GM18498 (cell line): ENCODE results near the gene GRIP2.

Experiments used
- ATAC-seq: cut with Tn5 transposase; IDR thresholded peaks from one replicate; pipeline ENCODE4 v1.9.1; 2021; ENCODE audit warnings: mild to moderate bottlenecking, moderate library complexity; ENCODE audit not compliant: unreplicated experiment

Gene GRIP2

DNA sequence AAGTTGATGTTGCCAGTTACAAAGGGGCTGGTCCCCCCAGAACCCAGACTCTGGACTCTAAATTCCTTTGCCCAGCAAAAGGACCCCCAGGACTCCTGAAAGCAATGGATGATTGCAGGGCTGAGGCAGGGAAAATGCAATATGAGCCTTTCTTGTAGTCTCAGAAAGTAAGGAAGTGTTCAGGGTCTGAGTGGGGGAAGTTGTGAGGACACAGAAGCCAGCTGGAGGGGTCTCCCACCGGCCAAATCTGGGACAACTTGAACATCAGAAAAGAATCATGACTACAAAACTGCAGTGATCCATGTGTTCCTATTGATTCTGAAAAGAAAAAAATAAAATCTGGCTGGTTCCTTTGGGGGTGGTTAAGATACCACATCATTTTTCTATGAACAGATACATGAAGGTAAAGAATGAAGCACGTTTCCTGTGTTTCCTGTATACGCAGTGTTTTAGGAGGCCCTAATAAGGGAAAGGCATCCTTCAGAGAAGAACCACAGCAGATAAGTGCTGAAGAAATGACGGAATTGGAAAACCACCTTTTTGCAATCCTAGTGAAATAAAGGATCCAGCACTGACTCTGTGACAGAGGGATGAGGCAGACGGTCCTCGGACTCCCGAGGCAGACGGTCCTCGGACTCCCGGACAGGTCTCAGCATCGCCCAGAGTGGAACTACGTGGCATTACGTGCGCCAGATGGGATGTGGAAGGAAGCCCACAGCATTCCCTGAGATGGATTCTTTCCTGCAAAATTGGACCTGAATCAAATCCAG is 22.2 kb upstream of the GRIP2 start:
- no peak for ATAC-seq

DNA sequence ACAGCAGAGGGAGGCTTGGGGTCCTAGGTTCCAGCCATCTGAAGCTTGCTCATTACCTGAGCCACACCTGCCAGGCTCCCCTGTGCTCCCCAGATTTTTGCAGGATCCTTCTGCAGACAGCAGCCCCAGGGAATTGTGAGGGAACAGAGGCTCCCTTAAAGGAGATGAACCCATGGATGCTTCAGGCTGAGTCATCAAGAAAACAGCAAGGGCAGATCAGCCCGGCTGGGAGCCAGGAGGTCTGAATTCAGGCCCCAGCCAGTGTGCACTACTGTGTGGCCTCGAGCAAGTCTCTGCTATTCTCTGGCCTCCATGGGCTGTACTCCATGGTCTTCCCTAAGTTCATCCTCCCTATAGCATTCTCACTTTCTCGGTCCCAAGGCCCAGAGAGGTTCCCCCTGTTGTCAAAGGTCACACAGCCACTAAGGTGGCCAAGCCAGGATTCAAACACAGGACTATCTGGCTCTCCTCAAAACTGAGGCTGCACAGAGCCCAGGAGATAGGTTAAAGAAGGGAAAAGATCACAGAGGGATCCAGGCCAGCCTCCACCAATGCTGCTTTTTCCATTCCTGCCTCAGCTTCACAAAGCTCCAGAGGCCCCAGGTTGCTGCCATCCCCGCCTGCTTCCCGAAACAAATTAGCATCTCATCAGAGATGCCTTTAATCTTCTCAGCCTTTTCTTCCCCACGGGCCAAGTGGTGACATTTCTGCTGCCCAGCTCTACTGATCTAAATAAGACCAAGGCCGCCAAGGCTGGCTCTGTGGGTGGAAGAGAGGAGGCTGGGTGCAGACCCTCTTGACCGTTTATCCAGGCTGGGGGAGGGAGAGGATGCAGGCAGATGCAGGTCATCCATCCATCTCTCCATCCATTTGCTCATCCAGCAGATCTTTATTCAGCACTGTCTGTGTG is 21.2 kb upstream of the GRIP2 start:
- no peak for ATAC-seq

DNA sequence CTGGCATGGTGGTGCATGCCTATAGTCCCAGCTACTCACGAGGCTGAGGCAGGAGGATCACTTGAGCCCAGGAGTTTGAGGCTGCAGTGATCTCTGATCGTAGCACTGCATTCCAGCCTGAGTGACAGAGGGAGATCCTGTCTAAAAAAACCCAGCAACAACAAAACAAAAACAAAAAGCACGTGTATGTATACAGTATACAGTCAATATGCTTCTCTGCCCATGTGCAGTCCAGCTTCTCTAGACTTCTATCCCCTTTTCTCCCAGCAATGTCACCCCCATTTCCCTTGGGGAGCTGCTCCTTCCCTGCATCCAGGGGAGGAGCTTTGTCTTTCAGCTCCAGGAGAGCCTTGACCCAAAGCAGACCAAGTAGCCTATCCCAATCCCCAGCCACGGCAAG is 20.0 kb upstream of the GRIP2 start:
- ATAC-seq: no peak

DNA sequence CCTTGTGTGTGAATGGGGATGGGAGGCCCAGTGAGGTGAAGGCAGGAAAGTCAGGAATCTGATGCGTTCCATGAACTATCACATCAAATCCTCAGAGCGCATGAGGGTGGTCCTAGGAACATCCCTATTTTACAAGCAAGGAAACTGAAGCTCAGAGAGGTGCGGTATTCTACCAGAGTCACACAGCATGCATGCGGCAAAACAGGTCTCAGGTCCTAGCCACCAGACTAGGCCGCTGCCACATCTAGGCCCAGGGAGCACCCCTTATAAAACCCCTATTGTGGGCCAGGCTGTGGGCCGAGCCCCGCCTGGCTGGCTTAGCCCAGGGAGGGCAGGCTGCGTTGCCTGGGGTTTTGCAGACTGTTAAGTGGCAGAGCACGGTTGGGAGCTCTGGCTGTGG is 17.9 kb upstream of the GRIP2 start:
- ATAC-seq: no peak

DNA sequence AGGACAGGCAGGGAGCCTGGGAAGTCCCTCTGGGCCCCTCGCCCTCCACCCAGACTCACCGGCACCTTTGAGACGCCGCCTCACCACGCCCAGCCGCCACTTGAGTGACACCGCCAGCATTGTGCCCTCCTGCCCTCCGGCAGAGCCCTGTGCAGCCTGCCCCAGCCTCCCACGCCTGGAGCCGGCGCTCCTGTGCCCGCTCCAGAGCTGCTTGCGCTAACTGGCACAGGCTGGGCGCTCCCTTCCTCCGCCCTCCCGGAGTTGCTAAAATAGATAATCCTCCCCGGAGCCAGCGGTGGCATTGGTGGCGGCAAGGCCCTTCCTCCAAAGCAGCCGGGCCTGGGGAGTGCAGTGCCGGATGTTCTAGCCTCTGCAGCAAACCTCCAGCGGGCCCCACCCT is 15.7 kb upstream of the GRIP2 start:
- ATAC-seq: no peak

DNA sequence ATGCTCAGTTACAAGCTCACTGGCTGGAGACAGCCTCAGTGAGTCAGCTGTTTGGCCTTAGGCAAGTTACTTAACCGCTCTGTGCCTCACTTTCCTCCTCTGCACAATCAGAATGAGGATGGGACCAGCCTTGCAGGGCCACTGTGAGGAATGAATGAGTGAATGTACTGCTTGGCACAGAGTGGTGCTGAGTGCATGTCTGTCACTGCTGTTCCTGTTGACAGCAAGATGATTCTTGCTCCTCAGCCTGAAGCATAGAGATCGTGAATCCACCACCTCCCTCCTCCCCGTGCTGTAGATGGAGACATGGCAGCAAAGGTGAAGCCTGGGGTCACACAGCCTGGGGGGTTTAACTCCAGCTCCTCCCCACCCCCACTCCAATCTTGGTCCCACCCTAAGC is 14.6 kb upstream of the GRIP2 start:
- ATAC-seq: no peak

DNA sequence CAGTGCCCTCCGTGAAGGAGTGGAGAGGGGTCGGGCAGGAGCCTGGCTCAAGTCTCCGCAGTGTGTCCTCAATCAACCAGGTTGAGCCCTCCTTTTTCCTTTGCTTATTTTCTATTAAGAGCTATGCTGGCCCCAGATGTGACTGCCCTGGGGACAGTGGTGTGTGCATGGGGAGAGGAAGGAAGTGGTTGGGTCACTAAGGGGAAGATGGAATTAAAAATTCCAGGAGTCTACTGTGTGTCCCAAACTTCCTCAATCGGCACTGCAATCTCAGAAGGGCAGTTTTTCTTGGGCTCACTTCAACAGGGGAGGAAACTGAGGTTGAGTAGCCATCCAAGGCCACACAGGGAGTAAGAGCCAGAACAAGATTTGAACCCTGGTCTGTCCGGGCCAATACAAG is 13.7 kb upstream of the GRIP2 start:
- no peak for ATAC-seq

DNA sequence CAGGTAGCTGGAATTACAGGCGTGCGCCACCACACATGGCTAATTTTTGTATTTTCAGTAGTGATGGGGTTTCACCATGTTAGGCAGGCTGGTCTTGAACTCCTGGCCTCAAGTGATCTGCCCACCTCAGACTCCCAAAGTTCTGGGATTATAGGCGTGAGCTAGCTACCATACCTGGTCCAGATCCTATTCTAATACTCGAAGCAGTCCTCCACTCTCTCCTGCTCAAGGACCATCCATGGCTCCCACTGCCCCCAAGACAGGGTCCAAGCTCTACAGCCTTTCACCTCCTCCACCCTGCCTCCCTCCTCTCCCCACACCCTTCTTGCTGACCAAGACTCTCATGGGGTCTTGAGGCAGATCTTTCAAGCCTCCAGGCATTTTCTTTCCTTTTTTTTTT is 12.6 kb upstream of the GRIP2 start:
- no peak for ATAC-seq

DNA sequence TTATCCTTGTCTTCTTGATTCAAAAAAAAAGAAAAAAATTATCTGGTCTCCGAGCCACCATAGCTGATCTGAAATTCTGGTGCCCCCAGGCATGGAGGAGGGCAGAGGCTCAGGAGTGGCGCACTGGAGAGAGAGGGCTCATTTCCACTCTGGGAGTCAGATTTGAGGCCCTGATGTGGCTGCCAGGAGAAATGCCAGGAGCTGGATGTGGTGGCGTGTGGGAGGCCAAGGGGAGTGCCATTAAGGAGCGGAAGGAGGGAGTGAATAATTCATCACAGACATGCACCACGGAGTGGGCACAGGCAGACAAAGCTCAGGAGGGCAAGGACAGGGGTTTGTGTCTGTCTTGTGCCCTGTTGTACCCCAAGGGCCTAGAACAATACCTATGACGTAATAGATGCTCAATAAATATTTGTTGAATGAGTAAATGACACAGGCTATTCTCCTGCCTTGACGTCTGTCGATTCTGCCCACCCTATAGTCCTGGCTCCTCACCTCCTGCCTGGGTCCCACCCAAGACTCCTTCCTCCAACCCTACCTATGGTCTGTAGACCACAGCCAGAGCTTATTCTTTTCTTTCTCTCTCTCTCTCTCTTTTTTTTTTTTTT is 12.0 kb upstream of the GRIP2 start:
- ATAC-seq: no peak

DNA sequence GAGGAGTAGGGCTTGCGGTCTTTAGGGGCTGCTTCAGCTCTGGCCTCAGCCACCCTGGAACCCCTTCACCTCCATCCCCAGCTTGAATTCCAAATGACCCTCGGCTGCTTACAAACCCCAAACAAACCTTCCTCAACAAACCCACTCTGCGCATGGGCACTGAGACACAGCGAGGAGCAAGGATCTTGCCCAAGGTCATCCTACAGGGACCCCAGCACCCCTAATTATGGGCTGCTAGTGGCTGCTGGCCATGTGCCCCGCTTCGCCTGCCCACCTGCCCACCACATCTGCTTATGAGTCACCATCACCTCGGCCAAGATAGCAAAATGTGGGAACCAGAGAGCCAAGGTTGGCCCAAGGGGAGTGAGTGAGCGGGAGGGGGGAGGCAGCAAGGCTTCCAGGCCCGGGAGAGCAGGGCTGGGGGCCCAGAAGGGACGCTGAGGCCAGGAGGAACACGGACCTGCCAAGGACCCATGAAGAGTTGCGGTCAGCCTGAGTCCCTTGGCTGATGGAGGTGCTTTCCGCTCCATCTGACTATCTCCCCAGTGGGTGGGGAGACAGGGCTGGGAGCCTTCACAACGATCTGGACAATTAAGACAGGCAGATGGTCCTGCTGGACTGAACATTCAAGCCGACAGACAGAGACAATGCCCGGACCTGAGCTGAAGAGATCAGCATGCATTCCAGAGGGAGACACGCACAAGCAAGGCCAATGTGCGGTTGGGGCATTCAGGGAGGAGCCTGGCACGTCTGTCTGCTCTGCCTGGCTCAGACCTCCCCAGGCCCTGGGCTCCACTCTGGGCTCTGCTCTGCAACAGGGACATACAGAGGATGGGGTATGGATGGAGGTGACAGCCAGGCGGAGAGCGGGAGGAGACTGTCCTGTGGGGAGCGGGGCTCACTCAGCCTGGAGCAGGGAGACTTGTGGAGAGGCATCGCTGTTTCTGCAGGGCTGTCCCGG is 10.8 kb upstream of the GRIP2 start:
- ATAC-seq: no peak

DNA sequence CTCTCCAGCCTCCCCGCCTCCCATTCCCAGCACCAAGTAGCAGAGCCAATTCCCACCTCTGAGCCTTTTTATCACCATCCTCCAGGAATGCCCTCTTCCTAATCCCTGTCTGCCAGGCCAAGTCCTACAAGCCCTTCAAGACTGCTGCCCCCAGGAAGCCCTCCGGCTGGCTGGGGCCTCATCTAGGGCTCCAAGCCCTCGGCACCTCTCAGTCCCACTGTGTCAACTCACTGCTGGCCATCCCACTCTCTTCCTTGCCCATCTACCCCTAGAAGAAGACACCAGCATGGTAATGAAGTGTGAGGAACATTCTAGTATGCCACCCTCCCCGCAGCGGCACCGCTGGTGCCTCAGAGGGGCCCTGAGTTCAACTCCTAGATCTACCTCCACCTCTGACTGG is 10.0 kb upstream of the GRIP2 start:
- ATAC-seq: no peak

DNA sequence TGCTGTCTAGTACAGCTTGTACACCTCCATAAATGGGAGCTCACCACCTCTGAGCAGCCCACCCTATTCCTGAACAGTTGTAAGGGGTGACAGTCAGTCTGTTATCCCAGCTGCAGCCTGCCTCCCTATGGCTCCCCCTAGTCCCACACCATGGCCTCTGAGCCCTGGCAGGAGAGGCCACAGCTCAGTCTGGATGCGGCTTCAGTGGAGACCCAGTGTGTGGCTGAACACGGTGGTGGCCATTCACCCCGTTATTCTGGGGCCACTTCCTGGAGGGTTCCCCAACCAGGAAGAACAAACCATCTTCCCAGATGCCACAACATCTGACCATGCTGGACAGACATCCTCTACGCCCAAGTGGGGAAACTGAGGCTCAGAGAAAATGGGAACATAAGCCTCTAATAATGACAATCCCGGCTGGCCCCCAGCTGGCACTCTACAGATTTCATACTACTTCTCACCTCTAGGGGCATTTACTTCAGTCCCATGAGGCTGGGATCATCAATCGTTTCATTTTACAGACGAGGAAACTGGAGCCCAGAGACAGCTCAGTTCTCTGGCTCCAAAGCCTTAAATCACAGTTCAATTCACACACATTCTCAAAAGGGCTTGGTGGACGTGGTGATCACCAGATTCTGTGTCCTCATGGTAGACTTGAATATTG is 9.2 kb upstream of the GRIP2 start:
- ATAC-seq: no peak

DNA sequence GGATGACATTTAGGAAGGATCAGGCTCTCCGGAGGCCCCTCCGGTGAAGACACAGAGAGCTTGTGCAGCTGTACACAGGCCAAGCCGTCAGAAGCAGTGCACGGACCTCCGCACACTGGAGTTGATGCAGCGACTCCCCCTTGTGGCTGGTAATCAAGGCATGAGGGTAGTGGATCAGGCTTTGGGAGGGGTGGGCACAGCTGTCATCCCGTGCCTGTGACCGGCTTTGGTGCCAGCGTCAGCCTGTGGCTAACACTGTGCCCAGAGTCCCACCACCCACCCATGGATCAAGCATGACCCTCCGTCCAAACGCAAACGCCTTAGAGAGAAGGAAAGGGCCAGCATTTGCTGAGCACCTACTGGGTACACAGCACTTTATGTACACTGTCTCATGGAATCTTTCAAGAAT is 8.2 kb upstream of the GRIP2 start:
- no peak for ATAC-seq

DNA sequence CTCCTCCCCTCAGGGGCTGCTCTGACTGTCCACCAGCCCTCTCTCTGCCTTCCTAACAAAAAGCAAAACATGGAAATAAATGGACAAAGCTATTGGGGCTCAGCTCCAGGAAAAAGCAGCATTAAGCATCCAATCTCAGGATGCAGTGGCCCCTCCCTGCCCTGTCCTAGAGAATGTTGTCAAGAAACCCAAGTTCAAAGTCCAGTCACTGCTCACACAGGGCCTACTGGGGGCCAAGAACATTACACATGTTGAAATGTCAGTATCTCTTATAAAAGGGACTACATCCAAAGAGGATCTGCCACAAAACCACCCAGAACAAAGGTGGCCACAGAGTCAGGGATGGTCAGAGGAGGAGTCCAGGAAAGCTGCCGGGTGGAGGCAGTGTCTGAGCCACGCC is 7.6 kb upstream of the GRIP2 start:
- no peak for ATAC-seq

DNA sequence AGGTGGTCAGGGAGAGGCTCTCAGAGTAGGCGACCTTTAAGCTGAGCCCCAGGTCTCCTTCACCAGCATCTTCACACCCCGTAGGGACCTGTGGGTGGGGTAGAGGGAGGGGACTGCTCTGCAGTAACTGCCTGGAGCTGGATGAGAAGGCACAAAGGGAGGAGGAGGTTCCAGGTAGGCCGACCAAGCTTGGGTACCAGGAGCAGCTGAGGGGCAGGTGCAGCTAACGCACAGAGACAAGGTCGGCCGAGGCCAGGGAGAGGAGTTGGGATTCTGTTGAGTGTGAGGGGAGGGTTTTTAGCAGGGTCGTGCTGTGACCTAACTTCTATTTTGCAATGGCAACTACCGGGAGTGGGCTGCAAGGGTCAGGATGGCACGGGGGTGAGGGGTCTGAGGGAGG is 5.9 kb upstream of the GRIP2 start:
- ATAC-seq: no peak

DNA sequence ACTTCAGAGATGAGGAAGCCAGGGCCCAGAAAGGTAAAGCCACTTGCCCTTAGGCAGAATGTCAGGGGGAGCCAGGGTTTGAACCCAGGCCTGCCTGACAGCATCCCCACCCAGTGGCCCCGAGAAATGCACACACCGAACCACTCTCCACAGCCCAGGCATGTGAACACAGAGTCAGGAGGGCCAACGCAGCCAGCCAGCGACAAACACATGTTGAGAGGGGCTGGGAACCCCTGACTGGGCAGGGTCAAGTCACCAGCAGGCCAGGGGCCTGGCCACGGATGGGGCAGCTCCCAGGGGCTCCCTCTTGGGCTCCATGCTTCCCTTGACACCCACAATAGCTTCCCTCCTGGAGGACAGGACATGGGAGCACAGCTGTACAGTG is 5.1 kb upstream of the GRIP2 start:
- ATAC-seq: no peak

DNA sequence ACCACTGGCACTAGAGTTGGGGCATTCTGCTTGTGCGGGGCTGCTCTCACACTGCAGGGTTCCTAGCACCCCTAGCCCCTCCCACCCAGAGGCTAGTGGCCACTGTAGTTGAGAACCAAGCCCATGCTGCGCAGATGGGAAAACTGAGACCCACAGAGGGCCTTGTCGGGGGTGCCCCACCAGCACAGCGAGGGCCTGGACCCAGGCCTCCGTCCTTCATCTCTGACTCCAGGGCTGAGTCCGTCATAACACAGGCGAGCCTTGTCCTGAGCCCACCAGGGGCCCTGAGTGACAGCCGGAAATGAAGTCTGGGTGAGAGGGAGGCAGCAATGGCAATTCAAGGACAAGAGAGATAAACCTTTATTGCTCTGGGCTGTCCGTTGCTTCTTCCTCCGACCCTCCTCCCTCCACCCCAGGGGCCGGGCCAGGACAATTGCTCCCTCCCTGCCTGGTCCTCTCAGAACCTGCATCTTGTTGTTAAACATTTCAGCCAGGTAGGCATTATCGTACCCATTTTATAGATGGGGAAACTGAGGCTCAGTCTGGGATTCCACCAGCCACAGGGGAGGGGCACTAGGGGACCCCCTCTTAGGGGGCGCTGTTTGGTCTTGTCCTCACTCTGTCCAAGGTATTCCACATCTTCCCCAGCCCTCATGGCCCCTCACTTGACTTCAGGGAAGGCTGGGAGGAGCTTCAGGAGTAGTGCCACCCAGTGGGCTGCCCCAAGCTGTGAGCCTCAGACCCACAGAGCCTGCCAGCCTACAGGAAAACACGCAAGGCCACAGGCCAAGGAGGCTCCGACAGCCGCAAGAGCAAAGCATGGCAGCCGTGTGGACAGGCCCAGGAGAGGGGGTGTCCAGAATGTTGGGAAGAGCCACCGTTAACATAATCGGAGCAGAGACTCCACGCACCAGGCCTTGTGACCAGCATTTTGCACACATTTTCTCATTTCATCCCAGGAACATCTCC is 4.4 kb upstream of the GRIP2 start:
- no peak for ATAC-seq

DNA sequence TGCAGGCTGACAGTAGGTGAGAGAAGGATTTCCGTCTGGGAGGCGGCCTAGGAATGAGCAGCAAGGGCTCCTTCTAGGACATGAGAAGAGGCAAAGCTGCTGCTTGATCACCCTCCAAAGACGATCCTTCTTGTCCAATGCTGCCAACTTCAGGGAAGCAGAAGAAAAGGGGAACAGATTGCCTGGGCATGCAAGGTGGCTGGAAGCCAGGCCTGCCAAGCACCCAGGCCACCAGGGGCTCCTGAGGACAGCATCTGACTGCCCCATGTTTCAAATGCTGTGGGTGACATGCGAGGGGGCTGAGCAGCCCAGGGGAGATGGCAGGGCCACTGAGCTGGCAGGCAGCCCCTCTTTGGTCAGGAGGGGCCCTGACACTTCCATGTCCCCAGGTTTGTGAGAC is 3.3 kb upstream of the GRIP2 start:
- ATAC-seq: no peak

DNA sequence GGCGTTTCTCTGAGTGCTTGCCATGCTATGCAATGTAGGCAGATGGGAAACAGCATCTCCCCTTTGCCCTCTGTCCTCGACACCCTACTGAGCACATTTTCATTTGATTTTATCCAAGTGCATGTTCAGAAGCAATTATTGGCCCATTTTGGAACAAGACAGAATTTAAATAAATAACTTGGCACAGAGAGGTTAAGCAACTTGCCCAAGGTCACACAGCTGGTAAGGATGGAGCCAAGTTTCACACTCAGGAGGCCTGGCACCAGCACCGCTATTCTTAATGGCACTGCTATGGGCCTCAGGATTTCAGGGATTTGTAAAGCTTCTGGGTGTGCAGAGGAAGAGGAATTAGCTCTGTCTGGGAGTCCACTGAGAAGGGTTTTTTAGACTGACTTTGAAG is 2.5 kb upstream of the GRIP2 start:
- ATAC-seq: no peak
